Activated naive CD8-positive, alpha-beta T cell treated with anti-CD3 and anti-CD28 coated beads, Interleukin-2, amount 10 ng/mL, durations not matched to agents 7 days and 5 days (primary cell): Measurements from ENCODE around the gene PKIG. TPM values are rescaled to one million over a fixed set of nuclear protein-coding genes. Genes with fewer than 3 reads are reported as not detected.
"Not testable (repeated sequence)": the region's sequence is repeated elsewhere in the genome, so short reads cannot be mapped to it uniquely, and the experiment has no call there.

ENCODE experiments used
- ATAC-seq: fragments of 150-1000 bp; cut with Tn5 transposase; one replicate; pipeline ENCODE4 v1.10.0; 2021; ENCODE audit warnings: low read depth, moderate library complexity
- POLR2A ChIA-PET: fragments of 350-600 bp; sonication (Branson Sonifier 250); formaldehyde crosslinking; loops from one replicate; lab custom pipeline; 2021; ENCODE audit warnings: antibody characterized with exemption; lab: Charles Lee
- DNase-seq: peaks from one replicate; pipeline ENCODE4 v3.0.0; 2021
- H3K27ac Mint-ChIP-seq: one replicate; pipeline ENCODE4 v1.8.0; 2022; ENCODE audit warnings: mild to moderate bottlenecking, mixed read lengths
- H3K27me3 Mint-ChIP-seq: one replicate; pipeline ENCODE4 v1.8.0; 2022; ENCODE audit warnings: mild to moderate bottlenecking, moderate library complexity, mixed read lengths
- H3K36me3 Mint-ChIP-seq: one replicate; pipeline ENCODE4 v1.8.0; 2021; ENCODE audit warnings: mild to moderate bottlenecking, mixed read lengths
- H3K4me1 Mint-ChIP-seq: one replicate; pipeline ENCODE4 v1.8.0; 2021; ENCODE audit warnings: mixed read lengths
- H3K4me3 Mint-ChIP-seq: one replicate; pipeline ENCODE4 v1.8.0; 2022; ENCODE audit warnings: mild to moderate bottlenecking, moderate library complexity, mixed read lengths
- H3K9me3 Mint-ChIP-seq: one replicate; pipeline ENCODE4 v1.8.0; 2021; ENCODE audit warnings: mixed read lengths
- total RNA-seq, 2 experiments: library from RNA; stranded (reverse); gene quantifications; one replicate each; pipeline ENCODE4 v1.2.3, GENCODE V29; 2021

The PKIG gene
- total RNA-seq, 2 experiments from 2014 or later: 2.5 to 3.1 TPM

GRCh38 chr20:44579313-44580081, 2.9 kb upstream of the PKIG start:
- H3K27ac Mint-ChIP-seq: no peak overlapping the region
- no peaks in the 10 kb centered on the region for H3K9me3 Mint-ChIP-seq
- H3K27me3 Mint-ChIP-seq: peaks cover 2% of the 10 kb centered on the region
- peaks cover 9% of the 10 kb centered on the region for H3K4me1 Mint-ChIP-seq
- no peak for DNase-seq
- H3K4me3 Mint-ChIP-seq: no peak overlapping the region
- H3K36me3 Mint-ChIP-seq: no peaks in the 10 kb centered on the region
- POLR2A ChIA-PET: no interaction called here
- ATAC-seq: no peak

GRCh38 chr20:44580581-44581268, 1.7 kb upstream of the PKIG start:
- no peak for ATAC-seq
- no peak for DNase-seq
- POLR2A ChIA-PET: no interaction called here
- Mint-ChIP-seq H3K4me1 (peaks cover 13% of the 10 kb centered on the region), H3K9me3 (no peaks in the 10 kb centered on the region), H3K4me3 (no peak overlapping the region), H3K27me3 (peaks cover 2% of the 10 kb centered on the region), H3K36me3 (no peaks in the 10 kb centered on the region), H3K27ac (no peak overlapping the region)

- peaks cover 2% of the 10 kb centered on the region for H3K27me3 Mint-ChIP-seq
- peaks cover 13% of the 10 kb centered on the region for H3K4me1 Mint-ChIP-seq
- H3K9me3 Mint-ChIP-seq: no peaks in the 10 kb centered on the region
- ATAC-seq (no peak), DNase-seq (no peak)
- no peaks in the 10 kb centered on the region for H3K36me3 Mint-ChIP-seq
- no peak overlapping the region for H3K27ac Mint-ChIP-seq
- no peak overlapping the region for H3K4me3 Mint-ChIP-seq
- POLR2A ChIA-PET: no interaction called here
Measured at GRCh38 chr20:44581515-44581914, 864 bp upstream of the PKIG start.

- Mint-ChIP-seq H3K4me1 (peaks cover 10% of the 10 kb centered on the region), H3K9me3 (no peaks in the 10 kb centered on the region), H3K4me3 (no peak overlapping the region), H3K27me3 (peaks cover 2% of the 10 kb centered on the region), H3K27ac (no peak overlapping the region), H3K36me3 (no peaks in the 10 kb centered on the region)
- DNase-seq (no peak), ATAC-seq (no peak)
- POLR2A ChIA-PET: no interaction called here
Measured at GRCh38 chr20:44583157-44583556, 778 bp downstream of the PKIG start.

- ATAC-seq (no peak), DNase-seq (no peak)
- Mint-ChIP-seq H3K4me3 (no peak overlapping the region), H3K9me3 (no peaks in the 10 kb centered on the region), H3K27ac (no peak overlapping the region), H3K36me3 (no peaks in the 10 kb centered on the region), H3K4me1 (peaks cover 10% of the 10 kb centered on the region), H3K27me3 (peaks cover 2% of the 10 kb centered on the region)
- POLR2A ChIA-PET: no interaction called here
Measured at GRCh38 chr20:44584162-44584561, 1.8 kb downstream of the PKIG start.

GRCh38 chr20:44585057-44585963, 2.9 kb downstream of the PKIG start:
- POLR2A ChIA-PET: no interaction called here
- ATAC-seq (no peak), DNase-seq (no peak)
- H3K9me3 Mint-ChIP-seq: no peaks in the 10 kb centered on the region
- no peaks in the 10 kb centered on the region for H3K36me3 Mint-ChIP-seq
- peaks cover 2% of the 10 kb centered on the region for H3K27me3 Mint-ChIP-seq
- H3K4me1 Mint-ChIP-seq: peaks cover 10% of the 10 kb centered on the region
- H3K27ac Mint-ChIP-seq: no peak overlapping the region
- H3K4me3 Mint-ChIP-seq: no peak overlapping the region

- no peak for DNase-seq
- no peaks in the 10 kb centered on the region for H3K9me3 Mint-ChIP-seq
Measured at GRCh38 chr20:44586289-44586911, 4.0 kb downstream of the PKIG start.

GRCh38 chr20:44587035-44587980, 4.9 kb downstream of the PKIG start:
- H3K4me1 Mint-ChIP-seq: peaks cover 9% of the 10 kb centered on the region
- POLR2A ChIA-PET: no interaction called here
- no peaks in the 10 kb centered on the region for H3K27me3 Mint-ChIP-seq
- no peaks in the 10 kb centered on the region for H3K36me3 Mint-ChIP-seq
- DNase-seq (no peak), ATAC-seq (no peak)
- H3K27ac Mint-ChIP-seq: no peak overlapping the region
- no peaks in the 10 kb centered on the region for H3K9me3 Mint-ChIP-seq
- no peak overlapping the region for H3K4me3 Mint-ChIP-seq

More at GRCh38 chr20:44586289-44586911, 4.0 kb downstream of the PKIG start:
- peaks cover 9% of the 10 kb centered on the region for H3K4me1 Mint-ChIP-seq
- POLR2A ChIA-PET: no interaction called here
- peaks cover 2% of the 10 kb centered on the region for H3K27me3 Mint-ChIP-seq
- H3K36me3 Mint-ChIP-seq: no peaks in the 10 kb centered on the region
- H3K27ac Mint-ChIP-seq: no peak overlapping the region
- no peak overlapping the region for H3K4me3 Mint-ChIP-seq
- peak; percentile 33 for ATAC-seq

- H3K27ac Mint-ChIP-seq, H3K36me3 Mint-ChIP-seq, H3K4me1 Mint-ChIP-seq, POLR2A ChIA-PET, H3K27me3 Mint-ChIP-seq, DNase-seq, ATAC-seq, H3K9me3 Mint-ChIP-seq, H3K4me3 Mint-ChIP-seq: not testable (repeated sequence)
Measured at GRCh38 chr20:44588321-44588720, 5.9 kb downstream of the PKIG start.

GRCh38 chr20:44589537-44589936, 7.2 kb downstream of the PKIG start:
- H3K4me1 Mint-ChIP-seq: peaks cover 9% of the 10 kb centered on the region
- ATAC-seq (no peak), DNase-seq (no peak)
- no peaks in the 10 kb centered on the region for H3K27me3 Mint-ChIP-seq
- no peak overlapping the region for H3K27ac Mint-ChIP-seq
- H3K36me3 Mint-ChIP-seq: no peaks in the 10 kb centered on the region
- H3K9me3 Mint-ChIP-seq: no peaks in the 10 kb centered on the region
- POLR2A ChIA-PET: no interaction called here
- no peak overlapping the region for H3K4me3 Mint-ChIP-seq

GRCh38 chr20:44590980-44591778, 8.8 kb downstream of the PKIG start:
- Mint-ChIP-seq H3K36me3 (no peaks in the 10 kb centered on the region), H3K27me3 (no peaks in the 10 kb centered on the region), H3K4me1 (peaks cover 4% of the 10 kb centered on the region), H3K4me3 (no peak overlapping the region), H3K9me3 (no peaks in the 10 kb centered on the region), H3K27ac (no peak overlapping the region)
- DNase-seq (no peak), ATAC-seq (no peak)
- POLR2A ChIA-PET: no interaction called here

GRCh38 chr20:44592366-44592765, 10.0 kb downstream of the PKIG start:
- Mint-ChIP-seq H3K27ac (no peak overlapping the region), H3K36me3 (no peaks in the 10 kb centered on the region), H3K9me3 (no peaks in the 10 kb centered on the region), H3K27me3 (no peaks in the 10 kb centered on the region), H3K4me3 (no peak overlapping the region), H3K4me1 (no peaks in the 10 kb centered on the region)
- ATAC-seq (no peak), DNase-seq (no peak)
- POLR2A ChIA-PET: no interaction called here
